Left ventricle myocardium inferior (tissue), 1 donor: ENCODE data around the gene MPP2. TPM values are rescaled to one million over a fixed set of nuclear protein-coding genes. Genes with fewer than 3 reads are reported as not detected.

ENCODE experiments used
- DNase-seq: peaks from one replicate; pipeline ENCODE4 v3.0.0-alpha.2; 2020
- H3K27ac ChIP-seq: fragments of 200-600 bp; replicated peaks from 2 replicates; pipeline ENCODE4 v1.8.0; 2021
- H3K27me3 ChIP-seq: fragments of 200-600 bp; 2 replicates; pipeline ENCODE4 v1.8.0; 2021; ENCODE audit warnings: low read depth
- H3K36me3 ChIP-seq: fragments of 200-600 bp; 2 replicates; pipeline ENCODE4 v1.8.0; 2021
- H3K4me1 ChIP-seq: fragments of 200-600 bp; 2 replicates; pipeline ENCODE4 v1.8.0; 2021
- H3K4me3 ChIP-seq: fragments of 200-600 bp; 2 replicates; pipeline ENCODE4 v1.8.0; 2021; ENCODE audit warnings: mild to moderate bottlenecking, moderate library complexity
- H3K9me3 ChIP-seq: fragments of 200-600 bp; replicated peaks from 2 replicates; pipeline ENCODE4 v1.8.0; 2021
- CTCF ChIP-seq: fragments of 200-600 bp; IDR thresholded peaks from 2 replicates; pipeline ENCODE4 v1.8.0; 2021; ENCODE audit warnings: antibody characterized with exemption, mild to moderate bottlenecking, borderline replicate concordance
- intact Hi-C: fragments of 100-400 bp; cut with micrococcal nuclease; formaldehyde crosslinking; loops from one replicate; pipeline ENCODE4 v1.11.0; 2022
- total RNA-seq: library from RNA; stranded (reverse); fragmentation: NEBNext Ultra II Directional; extraction: Animal tissue kit (Norgen Biotek cat#: 25700); gene quantifications from one replicate; pipeline ENCODE4 v1.2.1, GENCODE V29; 2021
- donor health status: DM: no; HTN: yes; CAD: no; lungs with severe emphysema.

Gene MPP2
- total RNA-seq, 1 donor from 2014 or later = 12.1 TPM

GRCh38 chr17:43856141-43856540 lies 51.2 kb downstream of the MPP2 start:
- DNase-seq = no peak
- Histone ChIP-seq H3K27ac (peak overlapping the region; percentile 72), H3K4me1 (peaks cover 71% of the 10 kb centered on the region), H3K4me3 (no peak overlapping the region), H3K27me3 (no peaks in the 10 kb centered on the region), H3K9me3 (no peaks in the 10 kb centered on the region), H3K36me3 (no peaks in the 10 kb centered on the region)
- intact Hi-C loops = no loop called here
- TF ChIP-seq CTCF = no peak

- TF ChIP-seq CTCF = no peak
- no peaks in the 10 kb centered on the region for H3K27me3 ChIP-seq
- intact Hi-C loops = no loop called here
Measured at GRCh38 chr17:43855061-43855460, 52.3 kb downstream of the MPP2 start.

GRCh38 chr17:43854498-43854897 lies 52.8 kb downstream of the MPP2 start:
- H3K36me3 ChIP-seq = no peaks in the 10 kb centered on the region
- H3K9me3 ChIP-seq = no peaks in the 10 kb centered on the region
- no peak for TF ChIP-seq CTCF
- H3K4me3 ChIP-seq = no peak overlapping the region
- H3K27me3 ChIP-seq = no peaks in the 10 kb centered on the region
- intact Hi-C loops = no loop called here
- H3K4me1 ChIP-seq = peaks cover 63% of the 10 kb centered on the region
- DNase-seq = no peak
- H3K27ac ChIP-seq = no peak overlapping the region

More at GRCh38 chr17:43855061-43855460, 52.3 kb downstream of the MPP2 start:
- H3K4me1 ChIP-seq = peaks cover 66% of the 10 kb centered on the region
- H3K27ac ChIP-seq = peak overlapping the region; percentile 27
- H3K4me3 ChIP-seq = no peak overlapping the region
- H3K36me3 ChIP-seq = no peaks in the 10 kb centered on the region
- no peaks in the 10 kb centered on the region for H3K9me3 ChIP-seq
- no peak for DNase-seq

- Histone ChIP-seq H3K36me3 (no peaks in the 10 kb centered on the region), H3K27me3 (no peaks in the 10 kb centered on the region), H3K4me3 (no peak overlapping the region), H3K4me1 (peaks cover 59% of the 10 kb centered on the region), H3K9me3 (no peaks in the 10 kb centered on the region), H3K27ac (peak overlapping the region; percentile 30)
- intact Hi-C loops = no loop called here
- no peak for TF ChIP-seq CTCF
- no peak for DNase-seq
Measured at GRCh38 chr17:43853546-43853945, 53.8 kb downstream of the MPP2 start.

- intact Hi-C loops = no loop called here
- DNase-seq = no peak
- no peak for TF ChIP-seq CTCF
- H3K27ac ChIP-seq = no peak overlapping the region
- peaks cover 49% of the 10 kb centered on the region for H3K4me1 ChIP-seq
- H3K4me3 ChIP-seq = no peak overlapping the region
- H3K27me3 ChIP-seq = no peaks in the 10 kb centered on the region
- no peaks in the 10 kb centered on the region for H3K36me3 ChIP-seq
- H3K9me3 ChIP-seq = no peaks in the 10 kb centered on the region
Measured at GRCh38 chr17:43852571-43852970, 54.8 kb downstream of the MPP2 start.

GRCh38 chr17:43849116-43849515 lies 58.2 kb downstream of the MPP2 start:
- intact Hi-C loops = loop anchor here (10.0 kb wide), 1 partner anchor 64 kb away; the partner anchor contains the start of gene CFAP97D1
- H3K9me3 ChIP-seq = no peaks in the 10 kb centered on the region
- H3K4me3 ChIP-seq = peak overlapping the region; percentile 60
- H3K27ac ChIP-seq = peak overlapping the region; percentile 84
- H3K27me3 ChIP-seq = no peaks in the 10 kb centered on the region
- H3K4me1 ChIP-seq = peaks cover 36% of the 10 kb centered on the region
- DNase-seq = no peak
- TF ChIP-seq CTCF = no peak
- H3K36me3 ChIP-seq = no peaks in the 10 kb centered on the region
